Peyer's patch (tissue), 4 donors: ENCODE data around the gene MATK. TPM values are rescaled to one million over a fixed set of nuclear protein-coding genes. Genes with fewer than 3 reads are reported as not detected.

Experiments
- DNase-seq, 3 donors: peaks; one replicate each; pipeline ENCODE4 v3.0.0-alpha.2; 2017 to 2019
- H3K27ac ChIP-seq, 4 donors: fragments of 200-600 bp; sonication (generic); one replicate each; pipeline ENCODE4 v1.5.1; 2016 to 2019
- H3K27me3 ChIP-seq, 2 donors: fragments of 200-600 bp; sonication (generic); one replicate each; pipeline ENCODE4 v1.5.1; 2019
- H3K36me3 ChIP-seq, 3 donors: fragments of 200-600 bp; sonication (generic); one replicate each; pipeline ENCODE4 v1.5.1; 2016 to 2019
- H3K4me1 ChIP-seq, 4 donors: fragments of 200-600 bp; sonication (generic); one replicate each; pipeline ENCODE4 v1.5.1; 2016 to 2019
- H3K4me3 ChIP-seq, 4 donors: fragments of 200-600 bp; sonication (generic); 1 replicate in 3 of 4; 2 replicates in 1 of 4; pipeline ENCODE4 v1.5.1; 2016 to 2019; ENCODE audit warnings: mild to moderate bottlenecking in 1 of 4
- H3K9me3 ChIP-seq, 4 donors: fragments of 200-600 bp; sonication (generic); one replicate each; pipeline ENCODE4 v1.5.1; 2016 to 2019; ENCODE audit warnings: mild to moderate bottlenecking in 1 of 4
- POLR2A ChIP-seq, 2 donors: fragments of 450-650 bp; IDR thresholded peaks; one replicate each; pipeline ENCODE4 v1.5.1; 2017; ENCODE audit warnings: antibody characterized with exemption in 2 of 2, mild to moderate bottlenecking in 2 of 2, moderate library complexity in 2 of 2
- total RNA-seq, 4 donors: library from RNA; depleted of rRNA; stranded (reverse); fragments of >200 nt; gene quantifications; one replicate each; pipeline ENCODE4 v1.1.0, GENCODE V29; 2016
- TF ChIP-seq, protein P1 (sequence below), 6 experiments: fragments of 450-650 bp in 4 of 6; fragments of 200-600 bp in 2 of 6; sonication (generic) in 1 of 6; IDR thresholded peaks; one replicate each; pipeline ENCODE4 v1.5.1; 2017 to 2019; ENCODE audit warnings: antibody characterized with exemption in 6 of 6, mild to moderate bottlenecking in 3 of 6, moderate library complexity in 1 of 6

MATK gene
- total RNA-seq, 4 donors from 2014 or later: 2.5 to 13.1 (median 5.6) TPM

DNA sequence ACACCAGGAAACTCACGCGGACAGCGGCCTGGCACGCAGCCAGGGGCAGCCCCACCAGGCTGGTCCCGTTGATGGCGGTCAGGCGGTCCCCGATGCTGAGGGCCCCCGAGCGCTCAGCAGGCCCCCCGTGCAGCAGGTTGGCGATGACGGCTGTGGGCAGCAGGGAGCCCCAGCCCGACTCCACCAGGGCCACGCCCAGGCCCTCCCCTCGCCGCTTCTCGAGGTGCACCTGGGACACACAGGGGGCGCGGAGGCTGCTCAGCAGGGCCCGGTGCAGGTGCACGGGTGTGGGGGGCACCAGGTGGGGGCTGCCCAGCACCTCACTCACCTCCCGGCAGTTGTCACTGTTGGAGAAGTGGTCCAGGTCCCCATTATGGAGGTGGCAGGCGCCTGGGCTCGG is 33.7 kb downstream of the MATK start:
- peaks cover 0 to 68% (median 0%) of the 10 kb centered on the region in 3 donors for H3K36me3 ChIP-seq
- H3K4me1 ChIP-seq: no peaks in the 10 kb centered on the region
- no peak overlapping the region for H3K4me3 ChIP-seq
- TF ChIP-seq, protein P1, sequence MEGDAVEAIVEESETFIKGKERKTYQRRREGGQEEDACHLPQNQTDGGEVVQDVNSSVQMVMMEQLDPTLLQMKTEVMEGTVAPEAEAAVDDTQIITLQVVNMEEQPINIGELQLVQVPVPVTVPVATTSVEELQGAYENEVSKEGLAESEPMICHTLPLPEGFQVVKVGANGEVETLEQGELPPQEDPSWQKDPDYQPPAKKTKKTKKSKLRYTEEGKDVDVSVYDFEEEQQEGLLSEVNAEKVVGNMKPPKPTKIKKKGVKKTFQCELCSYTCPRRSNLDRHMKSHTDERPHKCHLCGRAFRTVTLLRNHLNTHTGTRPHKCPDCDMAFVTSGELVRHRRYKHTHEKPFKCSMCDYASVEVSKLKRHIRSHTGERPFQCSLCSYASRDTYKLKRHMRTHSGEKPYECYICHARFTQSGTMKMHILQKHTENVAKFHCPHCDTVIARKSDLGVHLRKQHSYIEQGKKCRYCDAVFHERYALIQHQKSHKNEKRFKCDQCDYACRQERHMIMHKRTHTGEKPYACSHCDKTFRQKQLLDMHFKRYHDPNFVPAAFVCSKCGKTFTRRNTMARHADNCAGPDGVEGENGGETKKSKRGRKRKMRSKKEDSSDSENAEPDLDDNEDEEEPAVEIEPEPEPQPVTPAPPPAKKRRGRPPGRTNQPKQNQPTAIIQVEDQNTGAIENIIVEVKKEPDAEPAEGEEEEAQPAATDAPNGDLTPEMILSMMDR (IDR thresholded peaks at IDR 0.05): no peak
- no peak for TF ChIP-seq POLR2A (IDR thresholded peaks at IDR 0.05)
- H3K27ac ChIP-seq: no peak overlapping the region
- DNase-seq: no peak
- H3K27me3 ChIP-seq: no peaks in the 10 kb centered on the region
- H3K9me3 ChIP-seq: no peaks in the 10 kb centered on the region

DNA sequence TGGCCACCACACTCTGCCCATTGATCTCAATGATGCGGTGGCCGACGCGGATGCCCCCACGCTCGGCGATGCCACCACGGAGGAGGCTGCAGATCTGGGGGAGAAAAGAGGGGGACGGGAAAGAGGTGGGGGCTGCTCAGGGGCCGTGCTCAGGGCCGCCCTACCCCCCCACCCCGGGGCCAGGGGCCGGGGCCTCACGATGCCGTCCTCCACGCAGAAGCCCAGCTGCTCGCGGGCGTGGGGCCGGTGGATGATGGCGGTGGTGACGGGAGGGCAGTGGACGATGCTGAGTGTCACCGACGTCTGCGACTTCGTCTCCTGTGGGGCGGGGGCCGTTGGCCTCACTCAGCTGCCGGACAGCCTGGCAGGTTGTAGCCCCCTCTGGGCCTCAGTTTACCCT is 34.9 kb downstream of the MATK start:
- H3K9me3 ChIP-seq: no peaks in the 10 kb centered on the region
- peaks cover 0 to 72% (median 0%) of the 10 kb centered on the region in 3 donors for H3K36me3 ChIP-seq
- no peak for DNase-seq
- no peaks in the 10 kb centered on the region for H3K4me1 ChIP-seq
- TF ChIP-seq, protein P1 (IDR thresholded peaks at IDR 0.05): no peak
- no peak for TF ChIP-seq POLR2A (IDR thresholded peaks at IDR 0.05)
- H3K27me3 ChIP-seq: no peaks in the 10 kb centered on the region
- no peak overlapping the region for H3K4me3 ChIP-seq
- no peak overlapping the region for H3K27ac ChIP-seq

DNA sequence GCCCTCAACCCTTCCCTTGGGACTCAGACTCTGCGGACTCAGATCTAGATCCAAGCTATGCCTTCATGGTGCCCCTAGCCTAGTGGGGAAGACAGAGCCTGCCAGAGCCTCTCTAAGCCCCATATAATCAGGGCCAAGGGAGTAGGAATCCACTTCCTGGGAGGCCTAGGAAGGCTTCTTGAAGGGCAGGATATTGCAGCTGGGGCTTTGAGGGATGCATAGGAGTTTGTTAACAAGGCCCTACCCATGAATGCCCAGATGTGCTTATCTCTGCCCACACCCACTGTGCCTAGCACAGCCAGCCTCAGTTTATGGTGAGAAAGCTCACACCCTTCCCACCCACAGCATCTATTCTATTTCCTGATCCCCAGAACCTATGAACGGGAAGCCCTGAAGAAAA is 36.0 kb downstream of the MATK start:
- Histone ChIP-seq H3K4me1 (no peaks in the 10 kb centered on the region), H3K27me3 (no peaks in the 10 kb centered on the region), H3K36me3 (peaks cover 0 to 81% (median 0%) of the 10 kb centered on the region in 3 donors), H3K9me3 (no peaks in the 10 kb centered on the region), H3K27ac (no peak overlapping the region), H3K4me3 (no peak overlapping the region)
- DNase-seq: no peak
- no peak for TF ChIP-seq POLR2A (IDR thresholded peaks at IDR 0.05)
- TF ChIP-seq, protein P1 (IDR thresholded peaks at IDR 0.05): no peak

DNA sequence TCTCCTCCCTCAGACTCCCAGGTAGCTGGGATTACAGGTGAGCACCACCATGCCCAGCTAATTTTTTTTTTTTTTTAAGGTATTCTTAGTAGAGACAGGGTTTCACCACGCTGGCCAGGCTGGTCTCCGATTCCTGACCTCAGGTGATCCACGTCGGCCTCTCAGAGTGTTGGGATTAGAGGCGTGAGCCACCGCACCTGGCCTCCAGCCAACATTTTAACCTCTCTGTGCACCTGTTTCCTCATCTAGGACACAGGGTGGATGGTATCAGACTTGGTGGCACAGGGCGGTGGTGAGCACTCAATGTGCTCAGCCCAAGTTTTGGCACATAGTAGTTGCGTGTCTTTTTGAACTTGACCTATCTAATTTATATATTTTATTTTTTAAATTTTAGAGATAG is 37.2 kb downstream of the MATK start:
- peaks cover 0 to 79% (median 0%) of the 10 kb centered on the region in 3 donors for H3K36me3 ChIP-seq
- DNase-seq: no peak

DNA sequence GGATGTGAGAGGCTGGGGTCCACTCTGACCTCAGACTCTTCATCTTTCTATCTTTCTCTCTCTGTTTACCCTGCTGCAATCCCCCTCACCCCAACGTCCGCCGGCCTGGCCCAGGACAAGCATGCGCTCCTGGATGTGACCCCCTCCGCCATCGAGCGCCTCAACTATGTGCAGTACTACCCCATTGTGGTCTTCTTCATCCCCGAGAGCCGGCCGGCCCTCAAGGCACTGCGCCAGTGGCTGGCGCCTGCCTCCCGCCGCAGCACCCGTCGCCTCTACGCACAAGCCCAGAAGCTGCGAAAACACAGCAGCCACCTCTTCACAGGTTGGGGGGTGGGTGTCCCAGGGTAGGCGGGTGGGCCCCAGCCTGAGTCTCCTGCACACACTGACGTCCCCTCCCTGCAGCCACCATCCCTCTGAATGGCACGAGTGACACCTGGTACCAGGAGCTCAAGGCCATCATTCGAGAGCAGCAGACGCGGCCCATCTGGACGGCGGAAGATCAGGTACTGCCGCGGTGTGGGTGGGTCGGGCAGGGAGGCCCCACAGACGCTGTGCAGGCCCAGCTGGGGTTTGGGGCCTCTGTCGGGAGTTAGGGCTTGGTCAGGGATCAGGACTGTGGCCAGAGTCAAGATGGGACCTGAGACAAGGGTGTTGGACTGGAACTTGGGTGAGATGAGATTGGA is 39.7 kb downstream of the MATK start:
- no peak for DNase-seq
- TF ChIP-seq, protein P1 (IDR thresholded peaks at IDR 0.05): no peak
- no peak for TF ChIP-seq POLR2A (IDR thresholded peaks at IDR 0.05)
- Histone ChIP-seq H3K4me3 (no peak overlapping the region), H3K27me3 (no peaks in the 10 kb centered on the region), H3K9me3 (no peaks in the 10 kb centered on the region), H3K27ac (no peak overlapping the region), H3K4me1 (no peaks in the 10 kb centered on the region), H3K36me3 (peaks cover 0 to 72% (median 0%) of the 10 kb centered on the region in 3 donors)

More for the DNA sequence above, 37.2 kb downstream of the MATK start:
- Histone ChIP-seq H3K4me1 (no peaks in the 10 kb centered on the region), H3K9me3 (no peaks in the 10 kb centered on the region), H3K27me3 (no peaks in the 10 kb centered on the region), H3K4me3 (no peak overlapping the region), H3K27ac (no peak overlapping the region)
- TF ChIP-seq, protein P1 (IDR thresholded peaks at IDR 0.05): no peak
- no peak for TF ChIP-seq POLR2A (IDR thresholded peaks at IDR 0.05)
